Psoas muscle (tissue), 8 donors: ENCODE measurements around the gene PCDHGB7. TPM values are rescaled to one million over a fixed set of nuclear protein-coding genes. Genes with fewer than 3 reads are reported as not detected.
"Not testable (repeated sequence)": the region's sequence is repeated elsewhere in the genome, so short reads cannot be mapped to it uniquely, and the experiment has no call there.

ENCODE experiments used
- ATAC-seq, 4 donors: fragments of 200-7000 bp; cut with Tn5 transposase; one replicate each; pipeline ENCODE4 v1.9.1; 2020; ENCODE audit warnings: moderate library complexity in 3 of 4, mild to moderate bottlenecking in 2 of 4
- DNase-seq, 2 donors: peaks; one replicate each; pipeline ENCODE4 v3.0.0-alpha.2; 2020
- H3K27ac ChIP-seq: fragments of 200-600 bp; one replicate; pipeline ENCODE4 v1.8.0; 2022
- H3K27me3 ChIP-seq, 3 donors: fragments of 200-600 bp in 1 of 3; one replicate each; pipeline versions ENCODE4 v1.6.1 to v1.8.0; 2013 to 2022; ENCODE audit warnings: low read length in 2 of 3, mild to moderate bottlenecking in 2 of 3, moderate library complexity in 1 of 3; ENCODE audit not compliant: insufficient read depth in 3 of 3
- H3K36me3 ChIP-seq, 2 donors: fragments of 200-600 bp in 1 of 2; one replicate each; pipeline versions ENCODE4 v1.6.1 to v1.8.0; 2013 to 2022; ENCODE audit warnings: low read depth in 1 of 2, mild to moderate bottlenecking in 1 of 2, moderate library complexity in 1 of 2; ENCODE audit not compliant: insufficient read depth in 1 of 2
- H3K4me1 ChIP-seq: fragments of 200-600 bp; one replicate; pipeline ENCODE4 v1.8.0; 2022
- H3K4me3 ChIP-seq: fragments of 200-600 bp; one replicate; pipeline ENCODE4 v1.8.0; 2022; ENCODE audit warnings: mild to moderate bottlenecking
- H3K9me3 ChIP-seq: fragments of 200-600 bp; one replicate; pipeline ENCODE4 v1.8.0; 2022
- CTCF ChIP-seq: fragments of 200-600 bp; IDR thresholded peaks from one replicate; pipeline ENCODE4 v1.8.0; 2022; ENCODE audit warnings: antibody characterized with exemption
- WGBS, 3 donors: extraction: QIAGEN DNeasy Blood & Tissue Kit; methylation state at CpG; one replicate each; pipeline versions ENCODE4 v1.1.6 to v1.1.7; 2013; 5-methylcytosine and 5-hydroxymethylcytosine counted together
- intact Hi-C, 2 donors: fragments of 100-400 bp; cut with DNase I; formaldehyde crosslinking; loops; one replicate each; pipeline versions ENCODE4 v1.11.0 to v1.14.2; 2022
- polyA plus RNA-seq, 3 donors: library from polyadenylated mRNA; stranded (reverse); fragments of 200-250 nt; gene quantifications; one replicate each; pipeline ENCODE4 v1.2.3, GENCODE V29; 2013
- total RNA-seq, 4 donors: library from RNA; stranded (reverse); fragmentation: NEBNext Ultra II Directional in 2 of 4; extraction: Animal tissue kit (Norgen Biotek cat#: 25700) in 2 of 4; gene quantifications; one replicate each; pipeline versions ENCODE4 v1.2.1 to v1.2.4, GENCODE V29; 2021 to 2023
- donor health status: healthy with polysubstance abuse.
- donor health status: DM: no; HTN: no; CAD: no; lungs with moderate emphysema.
- donor health status: Bipolar disorder and iron deficiency.
- donor health status: healthy.
- donor health status: DM: yes; HTN: yes; CAD: no.
- donor health status: DM: no; HTN: no; CAD: no.
- donor health status: DM: no; HTN: no; CAD: no.
- donor health status: DM: yes; HTN: yes; CAD: no.

Gene PCDHGB7
- total and polyA plus RNA-seq, 7 donors, result 0.70 to 7.2 (median 3.8) TPM

- DNase-seq (no peak), ATAC-seq (no peak)
- no peaks in the 10 kb centered on the region for H3K9me3 ChIP-seq
- no peaks in the 10 kb centered on the region for H3K4me1 ChIP-seq
- intact Hi-C loops, result no loop called here
- H3K4me3 ChIP-seq, result peak overlapping the region; percentile 58
- H3K27ac ChIP-seq, result no peak overlapping the region
- H3K27me3 ChIP-seq, result peaks cover 0 to 29% (median 2%) of the 10 kb centered on the region in 3 donors
- no peak for TF ChIP-seq CTCF
- no peaks in the 10 kb centered on the region for H3K36me3 ChIP-seq
- 38 to 47% (median 45%) methylated on average over 21 of the region's 21 CpGs for WGBS, 3 donors
These were observed 34.1 kb upstream of the PCDHGB7 start for GRCh38 chr5:141383345-141383744.

DNA sequence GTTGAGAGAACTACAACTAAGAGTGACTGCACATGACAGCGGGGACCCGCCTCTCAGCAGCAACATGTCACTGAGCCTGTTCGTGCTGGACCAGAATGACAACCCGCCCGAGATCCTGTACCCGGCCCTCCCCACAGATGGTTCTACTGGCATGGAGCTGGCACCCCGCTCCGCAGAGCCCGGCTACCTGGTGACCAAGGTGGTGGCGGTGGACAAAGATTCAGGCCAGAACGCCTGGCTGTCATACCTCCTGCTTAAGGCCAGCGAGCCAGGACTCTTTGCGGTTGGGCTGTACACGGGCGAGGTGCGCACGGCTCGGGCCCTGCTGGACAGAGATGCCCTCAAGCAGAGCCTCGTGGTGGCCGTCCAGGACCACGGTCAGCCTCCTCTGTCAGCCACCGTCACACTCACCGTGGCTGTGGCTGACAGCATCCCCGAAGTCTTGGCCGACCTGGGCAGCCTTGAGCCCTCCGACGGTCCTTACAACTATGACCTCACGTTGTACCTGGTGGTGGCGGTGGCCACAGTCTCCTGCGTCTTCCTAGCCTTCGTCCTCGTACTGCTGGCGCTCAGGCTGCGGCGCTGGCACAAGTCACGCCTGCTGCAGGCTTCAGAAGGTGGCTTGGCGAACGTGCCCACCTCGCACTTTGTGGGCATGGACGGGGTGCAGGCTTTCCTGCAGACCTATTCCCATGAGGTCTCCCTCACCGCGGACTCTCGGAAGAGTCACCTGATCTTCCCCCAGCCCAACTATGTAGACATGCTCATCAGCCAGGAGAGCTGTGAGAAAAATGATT lies 32.8 kb upstream of the PCDHGB7 start:
- H3K27me3 ChIP-seq, result peaks cover 0 to 38% (median 7%) of the 10 kb centered on the region in 3 donors
- DNase-seq (no peak), ATAC-seq (no peak)
- intact Hi-C loops, result no loop called here
- no peaks in the 10 kb centered on the region for H3K4me1 ChIP-seq
- H3K9me3 ChIP-seq, result no peaks in the 10 kb centered on the region
- H3K4me3 ChIP-seq, result no peak overlapping the region
- no peaks in the 10 kb centered on the region for H3K36me3 ChIP-seq
- no peak for TF ChIP-seq CTCF
- WGBS, 3 donors, result 49 to 63% (median 49%) methylated on average over 41 to 43 of the region's 43 CpGs
- no peak overlapping the region for H3K27ac ChIP-seq

DNA sequence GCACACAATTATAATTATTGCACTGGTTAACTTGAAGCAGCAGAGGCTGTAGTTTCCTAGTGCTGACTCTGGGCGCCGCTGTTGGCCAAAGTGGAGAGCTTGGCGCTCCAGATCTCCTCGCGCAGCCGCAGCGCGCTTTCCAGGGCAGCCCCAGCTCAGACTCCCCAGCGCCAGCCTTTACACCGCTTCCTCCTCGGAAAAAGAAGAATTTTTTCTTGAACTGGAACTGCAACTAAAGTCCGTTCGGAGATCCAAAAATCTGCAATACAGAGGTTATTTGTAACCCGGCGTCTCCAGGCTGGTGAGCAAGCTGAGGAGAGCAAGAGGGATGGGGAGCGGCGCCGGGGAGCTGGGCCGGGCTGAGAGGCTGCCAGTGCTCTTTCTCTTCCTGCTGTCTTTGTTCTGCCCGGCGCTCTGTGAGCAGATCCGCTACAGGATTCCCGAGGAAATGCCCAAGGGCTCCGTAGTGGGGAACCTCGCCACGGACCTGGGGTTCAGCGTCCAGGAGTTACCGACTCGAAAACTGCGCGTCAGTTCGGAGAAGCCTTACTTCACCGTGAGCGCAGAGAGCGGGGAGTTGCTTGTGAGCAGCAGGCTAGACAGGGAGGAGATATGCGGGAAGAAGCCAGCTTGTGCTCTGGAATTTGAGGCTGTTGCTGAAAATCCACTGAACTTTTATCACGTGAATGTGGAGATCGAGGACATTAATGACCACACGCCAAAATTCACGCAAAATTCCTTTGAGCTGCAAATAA lies 29.7 kb upstream of the PCDHGB7 start, which contains the start of gene PCDHGB4:
TSS of gene PCDHGB4 (plus strand) at position 142 of the 755 bp plus-strand sequence. CDS start at position 329, 187 bp downstream.
- H3K9me3 ChIP-seq, H3K36me3 ChIP-seq, intact Hi-C loops, H3K27ac ChIP-seq, H3K4me1 ChIP-seq: not testable (repeated sequence)
- peaks cover 0 to 40% (median 12%) of the 10 kb centered on the region in 3 donors for H3K27me3 ChIP-seq
- peak; percentile 40 to 73 for DNase-seq
- peak; percentile 54 for TF ChIP-seq CTCF
- ATAC-seq, result peak; percentile 86 to 94 (median 90)
- peak within 1 kb of the TSS; percentile 55 for H3K4me3 ChIP-seq
- WGBS, 3 donors, result 6 to 13% (median 12%) methylated on average over 20 to 21 of the region's 40 CpGs

DNA sequence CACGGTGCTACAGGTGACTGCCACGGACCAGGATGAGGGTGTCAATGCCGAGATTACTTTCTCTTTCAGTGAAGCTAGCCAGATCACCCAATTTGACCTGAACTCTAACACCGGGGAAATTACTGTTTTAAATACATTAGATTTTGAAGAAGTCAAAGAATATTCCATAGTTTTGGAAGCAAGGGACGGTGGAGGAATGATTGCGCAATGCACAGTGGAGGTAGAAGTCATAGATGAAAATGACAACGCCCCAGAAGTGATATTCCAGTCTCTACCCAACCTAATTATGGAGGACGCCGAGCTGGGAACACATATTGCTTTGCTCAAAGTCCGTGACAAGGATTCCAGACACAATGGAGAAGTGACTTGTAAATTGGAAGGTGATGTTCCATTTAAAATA lies 28.8 kb upstream of the PCDHGB7 start:
- 46 to 57% (median 52%) methylated on average over 10 of the region's 10 CpGs for WGBS, 3 donors
- Histone ChIP-seq H3K9me3 (no peaks in the 10 kb centered on the region), H3K27me3 (peaks cover 0 to 38% (median 13%) of the 10 kb centered on the region in 3 donors), H3K4me3 (peak overlapping the region; percentile 31), H3K4me1 (no peaks in the 10 kb centered on the region), H3K36me3 (no peaks in the 10 kb centered on the region), H3K27ac (no peak overlapping the region)
- intact Hi-C loops, result no loop called here
- DNase-seq (no peak), ATAC-seq (no peak)
- no peak for TF ChIP-seq CTCF
